Stimulated activated naive B cell treated with anti-CD40 and anti-IgM and Interleukin-4, amounts not matched to agents 10 μg/mL and 1 μg/mL and 100 μg/mL, for 72 hours (primary cell): ENCODE data around the gene ITGB1BP2.
"Not testable (repeated sequence)": the region's sequence is repeated elsewhere in the genome, so short reads cannot be mapped to it uniquely, and the experiment has no call there.

Source experiments
- ATAC-seq, 2 donors: fragments of 150-1000 bp; cut with Tn5 transposase; replicated peaks; 2 replicates each; pipeline ENCODE4 v1.10.0; 2021; ENCODE audit warnings: moderate library complexity in 1 of 2
- DNase-seq: peaks from one replicate; pipeline ENCODE4 v3.0.0; 2021
- H3K27ac Mint-ChIP-seq: one replicate; pipeline ENCODE4 v1.8.0; 2022; ENCODE audit warnings: mild to moderate bottlenecking, mixed read lengths
- H3K27me3 Mint-ChIP-seq, 2 donors: one replicate each; pipeline ENCODE4 v1.8.0; 2022; ENCODE audit warnings: mixed read lengths in 2 of 2
- H3K36me3 Mint-ChIP-seq, 2 donors: one replicate each; pipeline ENCODE4 v1.8.0; 2022; ENCODE audit warnings: mixed read lengths in 2 of 2, mild to moderate bottlenecking in 1 of 2
- H3K4me1 Mint-ChIP-seq, 2 donors: one replicate each; pipeline ENCODE4 v1.8.0; 2022; ENCODE audit warnings: mixed read lengths in 2 of 2, mild to moderate bottlenecking in 1 of 2
- H3K4me3 Mint-ChIP-seq, 2 donors: one replicate each; pipeline ENCODE4 v1.8.0; 2022; ENCODE audit warnings: mild to moderate bottlenecking in 2 of 2, mixed read lengths in 2 of 2, moderate library complexity in 1 of 2
- H3K9me3 Mint-ChIP-seq, 2 donors: one replicate each; pipeline ENCODE4 v1.8.0; 2022; ENCODE audit warnings: mixed read lengths in 2 of 2, mild to moderate bottlenecking in 1 of 2

ITGB1BP2 gene

GRCh38 chrX:71285929-71286328 is 15.6 kb upstream of the ITGB1BP2 start:
- peak overlapping the region; percentile 14 to 31 for H3K4me3 Mint-ChIP-seq
- H3K27ac Mint-ChIP-seq, result no peak overlapping the region
- no peaks in the 10 kb centered on the region for H3K27me3 Mint-ChIP-seq

DNA sequence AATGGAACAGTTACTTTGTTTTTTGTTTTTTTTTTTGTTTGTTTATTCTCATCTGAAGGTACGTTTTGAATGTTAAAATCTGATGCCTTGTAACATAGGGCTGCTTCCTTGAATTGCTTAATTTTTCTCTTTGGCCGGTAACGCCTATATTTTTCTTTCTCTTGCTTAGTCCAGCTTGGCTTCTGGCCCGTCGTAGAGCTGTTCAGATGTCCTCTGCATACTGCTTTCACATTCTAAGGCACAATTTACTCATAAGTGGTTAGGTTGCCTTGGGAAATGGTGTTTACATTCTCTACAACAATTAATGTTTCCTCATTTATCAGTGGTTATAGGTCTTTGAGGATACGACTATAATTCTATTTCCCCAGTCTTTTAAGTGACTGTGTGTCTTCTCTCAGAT is 10.2 kb upstream of the ITGB1BP2 start:
- peaks cover 0 to 4% of the 10 kb centered on the region in 2 donors for H3K4me1 Mint-ChIP-seq
- H3K27ac Mint-ChIP-seq, result no peak overlapping the region
- H3K36me3 Mint-ChIP-seq, result peaks cover 11% of the 10 kb centered on the region in 2 donors
- H3K4me3 Mint-ChIP-seq, result no peak overlapping the region
- no peak for DNase-seq
- no peak for ATAC-seq
- H3K27me3 Mint-ChIP-seq, result no peaks in the 10 kb centered on the region
- no peaks in the 10 kb centered on the region for H3K9me3 Mint-ChIP-seq

More at GRCh38 chrX:71285929-71286328, 15.6 kb upstream of the ITGB1BP2 start:
- Mint-ChIP-seq H3K4me1 (peaks cover 2 to 4% of the 10 kb centered on the region in 2 donors), H3K9me3 (no peaks in the 10 kb centered on the region), H3K36me3 (peaks cover 4 to 10% of the 10 kb centered on the region in 2 donors)
- DNase-seq (no peak), ATAC-seq (no peak)

GRCh38 chrX:71292669-71293365 is 8.7 kb upstream of the ITGB1BP2 start:
- no peaks in the 10 kb centered on the region for H3K9me3 Mint-ChIP-seq
- no peak overlapping the region for H3K27ac Mint-ChIP-seq
- H3K4me3 Mint-ChIP-seq, result no peak overlapping the region
- DNase-seq (no peak), ATAC-seq (no peak)
- peaks cover 11 to 16% of the 10 kb centered on the region in 2 donors for H3K36me3 Mint-ChIP-seq
- no peaks in the 10 kb centered on the region for H3K27me3 Mint-ChIP-seq
- H3K4me1 Mint-ChIP-seq, result peaks cover 0 to 4% of the 10 kb centered on the region in 2 donors

DNA sequence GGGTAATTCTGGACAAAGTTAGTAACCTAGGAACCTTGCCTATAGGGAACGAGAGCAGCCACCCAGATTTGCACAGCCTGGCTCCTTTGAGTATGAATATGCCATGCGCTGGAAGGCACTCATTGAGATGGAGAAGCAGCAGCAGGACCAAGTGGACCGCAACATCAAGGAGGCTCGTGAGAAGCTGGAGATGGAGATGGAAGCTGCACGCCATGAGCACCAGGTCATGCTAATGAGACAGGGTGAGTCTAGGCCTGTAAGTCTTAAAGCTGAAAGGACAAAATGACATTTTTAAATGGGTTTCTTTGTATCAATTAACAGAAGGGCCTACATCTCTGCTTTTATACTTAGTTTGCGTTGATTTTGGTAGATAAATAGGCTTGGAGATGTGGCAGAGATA is 4.7 kb upstream of the ITGB1BP2 start:
- H3K27ac Mint-ChIP-seq, result no peak overlapping the region
- peaks cover 15 to 18% of the 10 kb centered on the region in 2 donors for H3K36me3 Mint-ChIP-seq

GRCh38 chrX:71298119-71298518 is 3.4 kb upstream of the ITGB1BP2 start:
- DNase-seq (no peak), ATAC-seq (no peak)
- Mint-ChIP-seq H3K4me1 (peaks cover 5 to 22% of the 10 kb centered on the region in 2 donors), H3K36me3 (peaks cover 19 to 21% of the 10 kb centered on the region in 2 donors), H3K4me3 (no peak overlapping the region), H3K27me3 (peaks cover 0 to 4% of the 10 kb centered on the region in 2 donors), H3K27ac (no peak overlapping the region), H3K9me3 (no peaks in the 10 kb centered on the region)

More for the DNA sequence above, 4.7 kb upstream of the ITGB1BP2 start:
- no peak overlapping the region for H3K4me3 Mint-ChIP-seq
- DNase-seq, result no peak
- no peaks in the 10 kb centered on the region for H3K9me3 Mint-ChIP-seq
- peaks cover 0 to 4% of the 10 kb centered on the region in 2 donors for H3K27me3 Mint-ChIP-seq
- peaks cover 2 to 13% of the 10 kb centered on the region in 2 donors for H3K4me1 Mint-ChIP-seq
- ATAC-seq, result no peak

DNA sequence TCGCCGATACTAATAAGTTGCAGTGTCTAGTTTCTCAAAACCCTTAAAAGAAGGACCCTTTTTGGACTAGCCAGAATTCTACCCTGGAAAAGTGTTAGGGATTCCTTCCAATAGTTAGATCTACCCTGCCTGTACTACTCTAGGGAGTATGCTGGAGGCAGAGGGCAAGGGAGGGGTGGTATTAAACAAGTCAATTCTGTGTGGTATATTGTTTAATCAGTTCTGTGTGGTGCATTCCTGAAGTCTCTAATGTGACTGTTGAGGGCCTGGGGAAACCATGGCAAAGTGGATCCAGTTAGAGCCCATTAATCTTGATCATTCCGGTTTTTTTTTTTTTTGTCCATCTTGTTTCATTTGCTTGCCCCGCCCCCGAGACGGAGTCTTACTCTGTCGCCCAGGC is 1.5 kb upstream of the ITGB1BP2 start:
- H3K4me3 Mint-ChIP-seq, DNase-seq, ATAC-seq, H3K27me3 Mint-ChIP-seq, H3K9me3 Mint-ChIP-seq: not testable (repeated sequence)
- peaks cover 20 to 21% of the 10 kb centered on the region in 2 donors for H3K36me3 Mint-ChIP-seq
- peaks cover 5 to 22% of the 10 kb centered on the region in 2 donors for H3K4me1 Mint-ChIP-seq
- peak overlapping the region; percentile 49 for H3K27ac Mint-ChIP-seq

DNA sequence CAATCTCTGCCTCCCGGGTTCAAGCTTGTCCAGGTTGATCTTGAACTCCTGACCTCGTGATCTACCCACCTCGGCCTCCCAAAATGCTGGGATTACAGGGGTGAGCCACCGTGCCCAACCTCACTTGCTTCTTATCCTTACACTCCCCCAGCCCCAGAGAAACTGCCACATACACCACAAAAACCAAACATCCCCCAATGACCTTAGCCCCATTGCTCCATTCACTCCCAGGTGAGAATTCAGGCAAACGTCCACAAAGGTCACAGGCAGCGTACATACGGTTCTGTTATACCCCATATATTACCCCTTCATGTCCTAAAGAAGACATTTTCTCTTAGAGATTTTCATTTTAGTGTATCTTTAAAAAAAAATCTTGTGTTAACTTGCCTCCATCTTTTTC is 1.1 kb upstream of the ITGB1BP2 start:
- Mint-ChIP-seq H3K27ac (peak overlapping the region; percentile 49), H3K36me3 (peaks cover 20 to 21% of the 10 kb centered on the region in 2 donors), H3K4me1 (peaks cover 5 to 22% of the 10 kb centered on the region in 2 donors)
- ATAC-seq, H3K9me3 Mint-ChIP-seq, H3K4me3 Mint-ChIP-seq, DNase-seq, H3K27me3 Mint-ChIP-seq: not testable (repeated sequence)

DNA sequence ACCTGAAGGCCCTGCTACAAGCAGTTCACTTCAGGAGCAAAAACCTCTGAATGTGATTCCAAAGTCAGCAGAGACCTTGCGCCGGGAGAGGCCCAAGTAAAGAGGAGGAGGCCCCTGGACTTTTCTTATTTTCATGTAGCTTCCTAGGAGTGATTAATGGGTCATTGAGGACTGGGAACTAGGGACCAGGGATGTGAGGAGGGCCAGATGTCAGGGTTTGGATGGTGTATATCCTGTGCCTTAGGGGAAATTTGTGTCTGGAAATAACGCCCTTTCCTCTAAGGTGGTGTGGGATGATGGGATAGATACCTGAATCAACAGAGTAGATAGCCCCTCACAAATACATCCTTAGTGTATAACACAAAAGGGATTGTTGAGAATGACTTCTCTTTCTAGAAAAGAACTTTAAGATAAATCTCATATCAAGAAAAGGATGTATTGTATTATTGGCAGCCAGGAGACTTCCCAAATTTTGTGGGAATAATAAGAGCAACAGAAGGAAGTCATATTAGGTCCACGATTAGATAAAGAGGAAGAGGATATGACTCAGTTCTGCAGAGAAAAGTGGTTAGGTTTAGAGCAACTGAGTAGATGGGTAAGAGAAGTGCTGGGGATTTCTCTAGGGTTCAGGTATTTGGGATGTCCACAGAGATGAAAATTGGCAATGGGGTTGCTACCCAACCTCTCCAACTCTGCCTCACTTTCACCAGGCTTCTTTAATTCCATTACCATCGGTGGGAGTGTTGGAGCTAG is 1.1 kb downstream of the ITGB1BP2 start:
- no peaks in the 10 kb centered on the region for H3K9me3 Mint-ChIP-seq
- peaks cover 18 to 20% of the 10 kb centered on the region in 2 donors for H3K36me3 Mint-ChIP-seq
- H3K4me1 Mint-ChIP-seq, result peaks cover 5 to 22% of the 10 kb centered on the region in 2 donors
- H3K27ac Mint-ChIP-seq, result no peak overlapping the region
- ATAC-seq, result peak in 1 of 2 donors; percentile 58
- H3K27me3 Mint-ChIP-seq, result peaks cover 0 to 4% of the 10 kb centered on the region in 2 donors
- no peak for DNase-seq
- no peak overlapping the region for H3K4me3 Mint-ChIP-seq

GRCh38 chrX:71304561-71304960 is 3.0 kb downstream of the ITGB1BP2 start:
- Mint-ChIP-seq H3K4me1 (peaks cover 5 to 22% of the 10 kb centered on the region in 2 donors), H3K36me3 (peaks cover 17 to 18% of the 10 kb centered on the region in 2 donors), H3K9me3 (no peaks in the 10 kb centered on the region), H3K27ac (no peak overlapping the region), H3K4me3 (no peak overlapping the region), H3K27me3 (peaks cover 0 to 4% of the 10 kb centered on the region in 2 donors)
- ATAC-seq (no peak), DNase-seq (no peak)

- Mint-ChIP-seq H3K4me3 (no peak overlapping the region), H3K9me3 (no peaks in the 10 kb centered on the region), H3K27me3 (no peaks in the 10 kb centered on the region), H3K27ac (no peak overlapping the region), H3K36me3 (peaks cover 7 to 10% of the 10 kb centered on the region in 2 donors), H3K4me1 (no peaks in the 10 kb centered on the region)
- ATAC-seq (no peak), DNase-seq (no peak)
Measured at GRCh38 chrX:71315917-71316316, 14.4 kb downstream of the ITGB1BP2 start.

DNA sequence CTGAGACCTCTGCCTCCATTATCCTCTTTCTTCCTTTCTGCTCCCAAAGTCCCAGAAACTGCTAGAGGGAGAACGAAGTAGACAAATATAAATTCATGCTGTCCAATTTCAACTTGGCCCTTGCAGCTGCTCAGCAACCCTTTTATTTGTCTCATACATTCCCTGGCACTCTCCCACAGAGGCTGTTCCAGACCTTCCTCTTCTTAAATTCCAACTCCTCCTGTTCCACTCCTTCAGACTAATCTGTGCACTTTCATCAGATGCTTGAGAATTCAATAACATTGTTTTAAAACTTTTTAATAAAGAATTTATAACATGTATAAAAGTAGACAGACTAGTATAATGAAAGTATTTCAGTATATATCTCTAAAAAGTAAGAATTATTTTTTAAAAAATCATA is 15.4 kb downstream of the ITGB1BP2 start:
- H3K27ac Mint-ChIP-seq, H3K4me3 Mint-ChIP-seq, H3K9me3 Mint-ChIP-seq, H3K36me3 Mint-ChIP-seq, H3K27me3 Mint-ChIP-seq, ATAC-seq, DNase-seq, H3K4me1 Mint-ChIP-seq: not testable (repeated sequence)

GRCh38 chrX:71320126-71320525 is 18.6 kb downstream of the ITGB1BP2 start:
- ATAC-seq (no peak), DNase-seq (no peak)
- H3K27me3 Mint-ChIP-seq, result no peaks in the 10 kb centered on the region
- peaks cover 6 to 11% of the 10 kb centered on the region in 2 donors for H3K36me3 Mint-ChIP-seq
- no peaks in the 10 kb centered on the region for H3K4me1 Mint-ChIP-seq
- no peak overlapping the region for H3K4me3 Mint-ChIP-seq
- H3K9me3 Mint-ChIP-seq, result no peaks in the 10 kb centered on the region
- no peak overlapping the region for H3K27ac Mint-ChIP-seq

- H3K4me1 Mint-ChIP-seq, result no peaks in the 10 kb centered on the region
- peaks cover 7 to 14% of the 10 kb centered on the region in 2 donors for H3K36me3 Mint-ChIP-seq
- H3K27me3 Mint-ChIP-seq, result no peaks in the 10 kb centered on the region
- ATAC-seq (no peak), DNase-seq (no peak)
- H3K4me3 Mint-ChIP-seq, result no peak overlapping the region
- H3K27ac Mint-ChIP-seq, result no peak overlapping the region
- peaks cover 0 to 2% of the 10 kb centered on the region in 2 donors for H3K9me3 Mint-ChIP-seq
Measured at GRCh38 chrX:71321731-71322130, 20.2 kb downstream of the ITGB1BP2 start.

DNA sequence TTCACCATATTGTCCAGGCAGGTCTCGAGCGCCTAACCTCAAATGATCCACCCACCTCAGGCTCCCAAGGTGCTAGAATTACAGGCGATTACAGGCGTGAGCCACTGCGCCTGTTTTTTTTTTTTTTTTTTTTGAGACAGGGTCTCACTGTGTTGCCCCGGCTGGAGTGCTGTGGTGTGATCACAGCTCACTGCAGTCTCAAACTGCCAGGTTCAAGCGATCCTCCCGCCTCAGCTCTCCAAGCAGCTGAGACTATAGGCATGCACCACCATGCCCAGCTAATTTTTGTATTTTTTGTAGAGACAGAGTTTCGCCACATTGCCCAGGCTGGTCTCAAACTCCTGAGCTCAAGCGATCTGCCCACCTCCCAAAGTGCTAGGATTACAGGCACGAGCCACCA is 22.9 kb downstream of the ITGB1BP2 start:
- not testable (repeated sequence) for H3K27ac Mint-ChIP-seq, ATAC-seq, H3K4me1 Mint-ChIP-seq, H3K27me3 Mint-ChIP-seq, DNase-seq, H3K4me3 Mint-ChIP-seq, H3K9me3 Mint-ChIP-seq
- peaks cover 13 to 21% of the 10 kb centered on the region in 2 donors for H3K36me3 Mint-ChIP-seq

DNA sequence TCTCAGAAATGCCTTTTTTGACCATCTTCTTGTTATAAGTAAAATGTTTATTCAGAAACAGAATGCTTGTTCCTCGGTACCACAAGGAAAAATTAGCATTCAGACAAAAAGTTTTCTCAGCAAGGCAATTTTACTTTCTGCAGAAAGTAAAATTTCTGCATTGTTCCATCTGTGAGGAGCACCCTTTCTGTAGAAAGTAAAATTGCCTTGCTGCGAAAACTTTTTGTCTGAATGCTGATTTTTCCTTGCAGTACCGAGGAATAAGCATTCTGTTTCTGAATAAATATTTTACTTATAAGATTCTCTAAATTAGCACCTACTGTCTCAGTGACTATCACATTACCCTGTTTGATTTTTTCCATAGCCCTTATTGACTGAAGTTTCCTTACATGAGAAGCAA is 24.8 kb downstream of the ITGB1BP2 start:
- Mint-ChIP-seq H3K27me3 (no peaks in the 10 kb centered on the region), H3K9me3 (peaks cover 2 to 9% of the 10 kb centered on the region in 2 donors), H3K27ac (no peak overlapping the region), H3K4me3 (no peak overlapping the region), H3K4me1 (no peaks in the 10 kb centered on the region), H3K36me3 (peaks cover 13 to 15% of the 10 kb centered on the region in 2 donors)
- ATAC-seq (no peak), DNase-seq (no peak)
